Testis (tissue), 3 donors: ENCODE results near the gene RPS10. TPM values are rescaled to one million over a fixed set of nuclear protein-coding genes. Genes with fewer than 3 reads are reported as not detected.
A peak's percentile ranks its signal among the peaks of the same experiment; 100 is the strongest.

Experiments used
- DNase-seq: peaks from one replicate; pipeline ENCODE4 v3.0.0-alpha.2; 2019
- H3K27ac ChIP-seq, 2 donors: fragments of 200-600 bp; sonication (generic); one replicate each; pipeline ENCODE4 v1.5.1; 2019
- H3K27me3 ChIP-seq: fragments of 200-600 bp; sonication (generic); one replicate; pipeline ENCODE4 v1.5.1; 2019
- H3K36me3 ChIP-seq: fragments of 200-600 bp; sonication (generic); one replicate; pipeline ENCODE4 v1.5.1; 2017; ENCODE audit warnings: low read depth; ENCODE audit errors: missing control alignments
- H3K4me1 ChIP-seq: fragments of 200-600 bp; sonication (generic); one replicate; pipeline ENCODE4 v1.5.1; 2019
- H3K4me3 ChIP-seq, 2 donors: fragments of 200-600 bp; sonication (generic); one replicate each; pipeline ENCODE4 v1.5.1; 2017 to 2019
- H3K9me3 ChIP-seq: fragments of 200-600 bp; sonication (generic); one replicate; pipeline ENCODE4 v1.5.1; 2017
- CTCF ChIP-seq, 3 experiments: fragments of 450-650 bp in 2 of 3; fragments of 200-600 bp in 1 of 3; sonication (generic) in 1 of 3; IDR thresholded peaks; one replicate each; pipeline ENCODE4 v1.5.1; 2016 to 2019; ENCODE audit warnings: antibody characterized with exemption in 3 of 3, mild to moderate bottlenecking in 2 of 3, moderate library complexity in 1 of 3
- POLR2A ChIP-seq: fragments of 450-650 bp; IDR thresholded peaks from one replicate; pipeline ENCODE4 v1.6.1; 2017; ENCODE audit warnings: antibody characterized with exemption, mild to moderate bottlenecking, moderate library complexity
- WGBS, 2 donors: methylation state at CpG; one replicate each; pipeline ENCODE4 v1.1.5; 2018; 5-methylcytosine and 5-hydroxymethylcytosine counted together
- intact Hi-C: fragments of 100-400 bp; cut with DNase I; formaldehyde crosslinking; loops from one replicate; pipeline ENCODE4 v1.15.1; 2023; ENCODE audit warnings: low total_unique reads
- polyA plus RNA-seq: library from polyadenylated mRNA; stranded (reverse); fragments of 350-450 nt; fragmentation: Illumina TruSeq; extraction: RNeasy Lipid Tissue Mini Kit (QIAGEN cat#74804); gene quantifications from one replicate; pipeline ENCODE4 v1.2.3, GENCODE V29; 2014; ENCODE audit warnings: low read depth, low replicate concordance; ENCODE audit not compliant: insufficient read depth
- total RNA-seq, 2 donors: library from RNA; depleted of rRNA; stranded (reverse); fragments of >200 nt; gene quantifications; one replicate each; pipeline ENCODE4 v1.2.3, GENCODE V29; 2016

Gene RPS10
- total and polyA plus RNA-seq, 3 donors from 2014 or later: 926 to 1,691 (median 1,309) TPM

- Histone ChIP-seq H3K36me3 (no peaks in the 10 kb centered on the region), H3K27me3 (no peaks in the 10 kb centered on the region), H3K4me1 (peaks cover 16% of the 10 kb centered on the region), H3K27ac (peak overlapping the region; percentile 44 to 95), H3K9me3 (no peaks in the 10 kb centered on the region), H3K4me3 (peak overlapping the region; percentile 87 to 96)
- 34 to 43% methylated on average over 16 of the region's 16 CpGs for WGBS, 2 donors
- intact Hi-C loops: no loop called here
- TF ChIP-seq CTCF (IDR thresholded peaks at IDR 0.05): no peak
- TF ChIP-seq POLR2A: no peak
- no peak for DNase-seq
Observed at GRCh38 chr6:34393191-34393965, 32.5 kb downstream of the RPS10 start.

GRCh38 chr6:34392497-34393190, 33.2 kb downstream of the RPS10 start, which contains the start of gene NUDT3:
NUDT3 (minus strand) TSS chr6:34392669; CDS start chr6:34392362, 307 bp downstream.
- no peaks in the 10 kb centered on the region for H3K27me3 ChIP-seq
- H3K4me1 ChIP-seq: peaks cover 16% of the 10 kb centered on the region
- H3K27ac ChIP-seq: peak within 1 kb of the TSS; percentile 95 to 96
- DNase-seq: peak; percentile 95
- H3K9me3 ChIP-seq: no peaks in the 10 kb centered on the region
- intact Hi-C loops: no loop called here
- H3K36me3 ChIP-seq: no peaks in the 10 kb centered on the region
- WGBS, 2 donors: 0% methylated on average over 31 to 64 of the region's 87 CpGs
- H3K4me3 ChIP-seq: peak within 1 kb of the TSS; percentile 87 to 96
- TF ChIP-seq POLR2A (no peak), CTCF (IDR thresholded peaks at IDR 0.05) (peak; percentile 59 to 83 (median 80))

GRCh38 chr6:34391786-34392496, 33.9 kb downstream of the RPS10 start:
- TF ChIP-seq POLR2A: no peak
- no peak for TF ChIP-seq CTCF (IDR thresholded peaks at IDR 0.05)
- H3K9me3 ChIP-seq: no peaks in the 10 kb centered on the region
- 1% methylated on average over 31 to 69 of the region's 78 CpGs for WGBS, 2 donors
- peak overlapping the region; percentile 87 to 96 for H3K4me3 ChIP-seq
- intact Hi-C loops: no loop called here
- H3K27ac ChIP-seq: peak overlapping the region; percentile 95 to 96
- DNase-seq: peak; percentile 73
- no peaks in the 10 kb centered on the region for H3K27me3 ChIP-seq
- peaks cover 16% of the 10 kb centered on the region for H3K4me1 ChIP-seq
- no peaks in the 10 kb centered on the region for H3K36me3 ChIP-seq

DNA sequence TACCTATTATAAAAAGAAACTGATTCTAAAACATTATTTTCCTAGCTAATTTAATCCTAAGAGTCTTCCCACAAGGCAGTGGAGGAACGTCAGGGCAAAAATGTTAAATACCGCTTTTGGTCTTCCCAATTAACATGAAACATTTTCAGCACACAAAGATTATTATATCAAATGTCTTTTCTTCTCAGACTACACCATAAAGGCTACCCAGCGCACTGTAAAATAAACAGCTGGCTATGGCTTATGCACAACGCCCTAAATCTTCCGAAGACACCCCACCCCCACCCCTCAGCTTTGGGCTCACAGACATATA, 34.4 kb downstream of the RPS10 start:
- peak overlapping the region; percentile 87 to 96 for H3K4me3 ChIP-seq
- H3K4me1 ChIP-seq: peaks cover 16% of the 10 kb centered on the region
- 0 to 1% methylated on average over 5 of the region's 5 CpGs for WGBS, 2 donors
- TF ChIP-seq POLR2A (no peak), CTCF (IDR thresholded peaks at IDR 0.05) (no peak)
- intact Hi-C loops: no loop called here
- DNase-seq: no peak
- peak overlapping the region; percentile 95 to 96 for H3K27ac ChIP-seq
- no peaks in the 10 kb centered on the region for H3K27me3 ChIP-seq
- H3K36me3 ChIP-seq: no peaks in the 10 kb centered on the region
- no peaks in the 10 kb centered on the region for H3K9me3 ChIP-seq
